Left lung (tissue), 10 donors: ENCODE results near the gene ZNF764. TPM values are rescaled to one million over a fixed set of nuclear protein-coding genes. Genes with fewer than 3 reads are reported as not detected.

Experiments used
- ATAC-seq: fragments of 200-7000 bp; cut with Tn5 transposase; one replicate; pipeline ENCODE4 v1.9.1; 2020; ENCODE audit warnings: moderate library complexity
- DNase-seq, 4 donors: peaks; one replicate each; pipeline ENCODE4 v3.0.0-alpha.2; 2013 to 2020
- H3K27ac ChIP-seq, 2 donors: fragments of 200-600 bp; sonication (generic) in 1 of 2; one replicate each; pipeline versions ENCODE4 v1.5.0 to v1.8.0; 2020 to 2021
- H3K27me3 ChIP-seq, 2 donors: fragments of 200-600 bp; sonication (generic) in 1 of 2; one replicate each; pipeline versions ENCODE4 v1.5.0 to v1.8.0; 2020 to 2021
- H3K36me3 ChIP-seq, 2 donors: fragments of 200-600 bp; sonication (generic) in 1 of 2; one replicate each; pipeline versions ENCODE4 v1.5.0 to v1.8.0; 2020 to 2021
- H3K4me1 ChIP-seq, 2 donors: fragments of 200-600 bp; one replicate each; pipeline ENCODE4 v1.8.0; 2021
- H3K4me3 ChIP-seq, 2 donors: fragments of 200-600 bp; sonication (generic) in 1 of 2; one replicate each; pipeline versions ENCODE4 v1.5.0 to v1.8.0; 2020 to 2021; ENCODE audit warnings: mild to moderate bottlenecking in 1 of 2
- H3K9me3 ChIP-seq, 2 donors: fragments of 200-600 bp; sonication (generic) in 1 of 2; one replicate each; pipeline versions ENCODE4 v1.5.0 to v1.8.0; 2020 to 2021
- CTCF ChIP-seq, 2 donors: fragments of 200-600 bp; sonication (generic) in 1 of 2; IDR thresholded peaks; one replicate each; pipeline versions ENCODE4 v1.5.0 to v1.8.0; 2021; ENCODE audit warnings: antibody characterized with exemption in 2 of 2
- intact Hi-C, 2 donors: fragments of 100-400 bp; cut with DNase I; formaldehyde crosslinking; loops; one replicate each; pipeline versions ENCODE4 v1.11.2 to v1.14.2; 2022
- microRNA-seq, 2 donors: library from miRNA; unstranded; fragments of <30 nt; microRNA quantifications; one replicate each; pipeline ENCODE4, GENCODE V29; 2019
- polyA plus RNA-seq, 6 donors: library from polyadenylated mRNA; unstranded; fragments of 120-200 nt; gene quantifications; one replicate each; pipeline ENCODE4 v1.2.1, GENCODE V29; 2013; ENCODE audit not compliant: insufficient read length in 6 of 6
- total RNA-seq, 2 donors: library from RNA; stranded (reverse); fragmentation: NEBNext Ultra II Directional; extraction: Animal tissue kit (Norgen Biotek cat#: 25700); gene quantifications; one replicate each; pipeline ENCODE4 v1.2.1, GENCODE V29; 2021
- donor health status: DM: no; HTN: yes; CAD: no.
- donor health status: DM: no; HTN: no; CAD: no.

Gene ZNF764
- total and polyA plus RNA-seq, 8 donors = 7.4 to 15.8 (median 11.8) TPM

DNA sequence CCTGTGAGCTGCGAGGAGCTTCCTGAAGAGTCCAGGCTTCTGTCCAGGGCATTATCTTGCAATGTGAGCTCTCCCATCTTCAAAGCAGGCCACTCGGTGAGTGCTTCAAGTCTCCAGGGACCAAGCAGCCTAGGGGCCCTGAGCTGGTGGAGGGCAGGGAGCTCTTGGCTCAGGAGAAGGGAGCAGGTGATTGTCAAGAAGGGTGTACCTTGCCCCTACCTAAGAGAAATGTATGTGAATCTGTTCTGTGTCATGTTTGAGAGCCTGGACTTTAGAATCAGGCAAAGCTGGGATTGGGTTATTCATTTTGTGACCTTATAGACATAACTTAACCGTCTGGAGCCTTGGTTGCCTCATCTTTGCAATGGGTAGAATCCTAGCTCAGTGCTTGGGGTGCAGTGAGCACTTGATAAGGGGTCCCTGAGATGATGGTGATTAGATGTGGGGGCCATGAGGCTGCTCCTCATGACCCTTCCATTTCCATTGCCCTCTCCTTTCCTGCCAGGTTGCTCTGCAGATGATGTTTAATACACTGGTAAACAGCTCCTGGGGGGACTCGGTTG is 47.7 kb downstream of the ZNF764 start:
- H3K4me1 ChIP-seq = no peaks in the 10 kb centered on the region
- intact Hi-C loops = no loop called here
- H3K9me3 ChIP-seq = no peaks in the 10 kb centered on the region
- no peaks in the 10 kb centered on the region for H3K27me3 ChIP-seq
- H3K4me3 ChIP-seq = no peak overlapping the region
- no peak for DNase-seq
- TF ChIP-seq CTCF (IDR thresholded peaks at IDR 0.05) = no peak
- no peak overlapping the region for H3K27ac ChIP-seq
- ATAC-seq = no peak
- H3K36me3 ChIP-seq = peaks cover 0 to 97% of the 10 kb centered on the region in 2 donors

DNA sequence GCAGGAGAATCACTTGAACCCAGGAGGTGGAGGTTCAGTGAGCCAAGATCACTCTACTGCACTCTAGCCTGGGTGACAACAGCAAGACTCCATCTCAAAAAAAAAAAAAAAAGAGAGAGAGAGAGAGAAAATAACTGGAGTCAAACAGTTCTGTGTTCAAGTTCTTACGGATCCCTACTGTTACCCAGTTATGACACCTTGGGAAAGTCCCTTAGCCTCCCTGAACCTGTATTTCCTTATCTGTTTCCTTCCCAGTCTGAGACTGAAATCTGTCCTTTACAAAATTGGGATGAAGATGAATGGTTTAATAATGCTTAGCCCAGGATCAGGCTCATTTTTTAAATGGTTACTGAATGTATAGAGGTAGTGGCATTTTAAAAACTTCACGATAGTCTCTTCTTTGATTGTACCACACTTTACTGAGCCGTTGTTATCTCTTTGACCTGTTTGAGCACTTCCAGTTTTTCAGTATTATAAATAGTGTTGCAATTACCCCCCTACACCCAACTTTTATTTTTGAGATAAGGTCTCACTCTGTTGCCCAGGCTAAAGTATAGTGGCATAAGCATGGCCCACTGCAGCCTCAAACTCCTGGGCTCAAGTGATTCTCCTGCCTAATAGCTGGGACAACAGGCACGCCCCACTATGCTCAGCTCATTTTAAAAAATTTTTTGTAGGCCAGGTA is 49.0 kb downstream of the ZNF764 start:
- no peak overlapping the region for H3K27ac ChIP-seq

More for the DNA sequence above, 49.0 kb downstream of the ZNF764 start:
- ATAC-seq = no peak
- no peak for TF ChIP-seq CTCF (IDR thresholded peaks at IDR 0.05)
- intact Hi-C loops = no loop called here
- H3K4me3 ChIP-seq = no peak overlapping the region
- no peaks in the 10 kb centered on the region for H3K9me3 ChIP-seq
- no peak for DNase-seq
- H3K4me1 ChIP-seq = no peaks in the 10 kb centered on the region
- H3K36me3 ChIP-seq = peaks cover 0 to 97% of the 10 kb centered on the region in 2 donors
- H3K27me3 ChIP-seq = no peaks in the 10 kb centered on the region

Small RNA genes lying within 50 kb of the gene (microRNA-seq; reads per million reads assigned to microRNA genes)
- 0.27 to 0.34 reads per million in 2 donors for gene MIR4518

Other genes starting within 250 kb of the ZNF764 start
- gene CD2BP2, start 203.1 kb downstream of the ZNF764 start, total RNA-seq = 10 to 100 TPM; 53.2 to 57.6 TPM
- gene CD2BP2, start 203.1 kb downstream of the ZNF764 start, polyA plus RNA-seq = 10 to 100 TPM; 42.9 to 59.1 (median 51.3) TPM
- gene TBC1D10B, start 187.9 kb downstream of the ZNF764 start, total RNA-seq = 10 to 100 TPM; 32.7 to 43.7 TPM
- gene TBC1D10B, start 187.9 kb downstream of the ZNF764 start, polyA plus RNA-seq = 10 to 100 TPM; 29.5 to 39.3 (median 34.4) TPM
- gene MYL11, start 183.6 kb downstream of the ZNF764 start, total RNA-seq = 1 to 10 TPM in 1 of 2 donors, not detected in 1; 1.6 TPM
- gene MYL11, start 183.6 kb downstream of the ZNF764 start, polyA plus RNA-seq = under 1 TPM in 4 of 6 donors, not detected in 2; 0.27 to 0.87 (median 0.62) TPM
- gene SEPTIN1, start 175.8 kb downstream of the ZNF764 start, total RNA-seq = 1 to 10 TPM; 2.9 to 6.3 TPM
- 1 to 10 TPM; 2.5 to 3.6 (median 3.1) TPM for gene SEPTIN1, start 175.8 kb downstream of the ZNF764 start, polyA plus RNA-seq
- gene ZNF48, start 163.0 kb downstream of the ZNF764 start, total RNA-seq = 1 to 10 TPM; 7.0 TPM
- gene ZNF48, start 163.0 kb downstream of the ZNF764 start, polyA plus RNA-seq = 10 to 100 TPM in 2 of 6 donors, 1 to 10 TPM in 4; 6.8 to 11.7 (median 9.0) TPM
- gene ZNF771, start 150.8 kb downstream of the ZNF764 start, total RNA-seq = 1 to 10 TPM; 6.0 to 8.5 TPM
- gene ZNF771, start 150.8 kb downstream of the ZNF764 start, polyA plus RNA-seq = 1 to 10 TPM; 4.0 to 6.4 (median 5.5) TPM
- gene DCTPP1, start 128.3 kb downstream of the ZNF764 start, total RNA-seq = 10 to 100 TPM; 26.2 to 37.4 TPM
- 10 to 100 TPM; 35.5 to 49.3 (median 38.0) TPM for gene DCTPP1, start 128.3 kb downstream of the ZNF764 start, polyA plus RNA-seq
- gene SEPHS2, start 112.5 kb downstream of the ZNF764 start, total RNA-seq = 10 to 100 TPM; 50.3 to 64.0 TPM
- gene SEPHS2, start 112.5 kb downstream of the ZNF764 start, polyA plus RNA-seq = 10 to 100 TPM; 28.4 to 36.6 (median 31.9) TPM
- gene ITGAL, start 85.6 kb downstream of the ZNF764 start, total RNA-seq = 10 to 100 TPM; 19.9 to 60.2 TPM
- gene ITGAL, start 85.6 kb downstream of the ZNF764 start, polyA plus RNA-seq = 1 to 10 TPM; 2.9 to 6.0 (median 5.3) TPM
- 10 to 100 TPM; 26.1 to 26.4 TPM for gene ZNF768, start 31.8 kb downstream of the ZNF764 start, total RNA-seq
- gene ZNF768, start 31.8 kb downstream of the ZNF764 start, polyA plus RNA-seq = 10 to 100 TPM; 31.6 to 42.2 (median 35.0) TPM
- gene ZNF747, start 23.5 kb downstream of the ZNF764 start, total RNA-seq = 10 to 100 TPM in 1 of 2 donors, 1 to 10 TPM in 1; 6.6 to 11.8 TPM
- gene ZNF747, start 23.5 kb downstream of the ZNF764 start, polyA plus RNA-seq = 1 to 10 TPM; 8.0 to 9.9 (median 9.0) TPM
- gene ZNF688, start 13.3 kb upstream of the ZNF764 start, total RNA-seq = 10 to 100 TPM; 11.8 to 12.3 TPM
- 10 to 100 TPM in 4 of 6 donors, 1 to 10 TPM in 2; 8.9 to 16.4 (median 13.0) TPM for gene ZNF688, start 13.3 kb upstream of the ZNF764 start, polyA plus RNA-seq
- 10 to 100 TPM; 12.9 to 15.6 TPM for gene ZNF785, start 27.3 kb upstream of the ZNF764 start, total RNA-seq
- gene ZNF785, start 27.3 kb upstream of the ZNF764 start, polyA plus RNA-seq = 10 to 100 TPM; 25.0 to 33.0 (median 30.4) TPM
- 1 to 10 TPM; 5.4 to 7.1 TPM for gene ZNF689, start 52.0 kb upstream of the ZNF764 start, total RNA-seq
- gene ZNF689, start 52.0 kb upstream of the ZNF764 start, polyA plus RNA-seq = 1 to 10 TPM; 7.3 to 9.9 (median 8.6) TPM
- gene PRR14, start 92.6 kb upstream of the ZNF764 start, total RNA-seq = 10 to 100 TPM; 46.1 to 58.8 TPM
- gene PRR14, start 92.6 kb upstream of the ZNF764 start, polyA plus RNA-seq = 10 to 100 TPM; 39.2 to 50.3 (median 44.1) TPM
- 10 to 100 TPM; 52.1 to 62.3 TPM for gene FBRS, start 100.1 kb upstream of the ZNF764 start, total RNA-seq
- gene FBRS, start 100.1 kb upstream of the ZNF764 start, polyA plus RNA-seq = 10 to 100 TPM; 54.1 to 80.8 (median 64.0) TPM
- 10 to 100 TPM; 57.1 to 67.4 TPM for gene SRCAP, start 140.8 kb upstream of the ZNF764 start, total RNA-seq
- gene SRCAP, start 140.8 kb upstream of the ZNF764 start, polyA plus RNA-seq = 10 to 100 TPM; 30.7 to 48.5 (median 39.0) TPM
- gene PHKG2, start 190.1 kb upstream of the ZNF764 start, total RNA-seq = 10 to 100 TPM; 28.8 to 31.2 TPM
- 10 to 100 TPM; 24.5 to 35.8 (median 29.3) TPM for gene PHKG2, start 190.1 kb upstream of the ZNF764 start, polyA plus RNA-seq
- gene CFAP119, start 203.7 kb upstream of the ZNF764 start, total RNA-seq = 10 to 100 TPM in 1 of 2 donors, 1 to 10 TPM in 1; 6.6 to 10.9 TPM
- 1 to 10 TPM; 5.1 to 7.6 (median 6.8) TPM for gene CFAP119, start 203.7 kb upstream of the ZNF764 start, polyA plus RNA-seq
- 10 to 100 TPM; 93.4 to 98.7 TPM for gene RNF40, start 203.9 kb upstream of the ZNF764 start, total RNA-seq
- 100 to 1,000 TPM in 3 of 6 donors, 10 to 100 TPM in 3; 87.8 to 116 (median 100) TPM for gene RNF40, start 203.9 kb upstream of the ZNF764 start, polyA plus RNA-seq
- gene ZNF629, start 228.8 kb upstream of the ZNF764 start, total RNA-seq = 10 to 100 TPM; 12.3 to 13.1 TPM
- 10 to 100 TPM; 17.8 to 22.8 (median 20.9) TPM for gene ZNF629, start 228.8 kb upstream of the ZNF764 start, polyA plus RNA-seq